B cell (primary cell): ENCODE measurements around the gene NCS1. TPM values are rescaled to one million over a fixed set of nuclear protein-coding genes. Genes with fewer than 3 reads are reported as not detected.

ENCODE experiments used
- ATAC-seq: fragments of 200-7000 bp; cut with Tn5 transposase; one replicate; pipeline ENCODE4 v1.10.0; 2021; ENCODE audit warnings: low read depth, mild to moderate bottlenecking, moderate number of reproducible peaks, moderate library complexity
- CTCF ChIA-PET: fragments of 350-600 bp; sonication (Branson Sonifier 250); formaldehyde crosslinking; loops from one replicate; lab custom pipeline; 2021; ENCODE audit warnings: antibody characterized with exemption, inconsistent platforms; lab: Charles Lee
- POLR2A ChIA-PET: fragments of 350-600 bp; sonication (Branson Sonifier 250); formaldehyde crosslinking; loops from one replicate; lab custom pipeline; 2021; ENCODE audit warnings: antibody characterized with exemption; lab: Charles Lee
- DNase-seq: peaks from one replicate; pipeline ENCODE4 v3.0.0; 2013
- H2AFZ ChIP-seq: 2 replicates; pipeline ENCODE4 v1.6.1; 2012; ENCODE audit warnings: mild to moderate bottlenecking, low read depth, low read length; ENCODE audit not compliant: insufficient read depth, poor library complexity, severe bottlenecking
- H3K27ac ChIP-seq, 2 donors: 1 replicate in 1 of 2; 2 replicates in 1 of 2; pipeline ENCODE4 v1.5.1; 2012 to 2013; ENCODE audit warnings: low read length in 2 of 2, mild to moderate bottlenecking in 2 of 2, moderate library complexity in 1 of 2
- H3K27me3 ChIP-seq, 4 experiments: fragments of 200-600 bp in 1 of 4; sonication (generic) in 1 of 4; replicated peaks in 1 of 4; 1 replicate in 2 of 4; 2 replicates in 2 of 4; pipeline versions ENCODE4 v1.6.1 to v1.7.0; 2013 to 2016; ENCODE audit warnings: low read length in 3 of 4, mild to moderate bottlenecking in 2 of 4, mixed read lengths in 1 of 4, moderate library complexity in 1 of 4; ENCODE audit not compliant: insufficient read depth in 4 of 4, control insufficient read depth in 3 of 4; ENCODE audit errors: control extremely low read depth in 1 of 4
- H3K36me3 ChIP-seq, 2 experiments: replicated peaks in 1 of 2; 1 replicate in 1 of 2; 2 replicates in 1 of 2; pipeline versions ENCODE4 v1.6.1 to v1.7.1; 2013; ENCODE audit warnings: low read length in 1 of 2; ENCODE audit not compliant: insufficient read depth in 2 of 2, control insufficient read depth in 1 of 2; ENCODE audit errors: control extremely low read depth in 1 of 2, extremely low read depth in 1 of 2
- H3K4me1 ChIP-seq, 2 donors: fragments of 200-600 bp in 1 of 2; sonication (generic) in 1 of 2; 1 replicate in 1 of 2; 2 replicates in 1 of 2; pipeline versions ENCODE4 v1.5.1 to v1.6.1; 2013 to 2017; ENCODE audit warnings: low read length in 2 of 2; ENCODE audit not compliant: control insufficient read depth in 2 of 2, insufficient read depth in 2 of 2
- H3K4me2 ChIP-seq: replicated peaks from 2 replicates; pipeline ENCODE3; 2012; ENCODE audit warnings: mild to moderate bottlenecking, low read depth, low read length; ENCODE audit not compliant: poor library complexity, severe bottlenecking
- H3K4me3 ChIP-seq, 5 experiments: fragments of 200-600 bp in 1 of 5; sonication (generic) in 1 of 5; 1 replicate in 3 of 5; 2 replicates in 2 of 5; pipeline versions ENCODE4 v1.5.1 to v1.7.0; 2011 to 2016; ENCODE audit warnings: low read length in 4 of 5, mild to moderate bottlenecking in 4 of 5, low read depth in 2 of 5, control low read depth in 1 of 5, moderate library complexity in 1 of 5; ENCODE audit not compliant: insufficient read depth in 1 of 5; ENCODE audit errors: control extremely low read depth in 1 of 5, extremely low read depth in 1 of 5
- H3K79me2 ChIP-seq: fragments of 200-600 bp; sonication (generic); one replicate; pipeline ENCODE4 v1.6.0; 2016; ENCODE audit warnings: low read length; ENCODE audit not compliant: control insufficient read depth, insufficient read depth
- H3K9ac ChIP-seq: fragments of 200-600 bp; sonication (generic); 2 replicates; pipeline ENCODE4 v1.6.1; 2017; ENCODE audit warnings: mild to moderate bottlenecking, low read length, moderate library complexity
- H3K9me3 ChIP-seq, 3 donors: one replicate each; pipeline versions ENCODE4 v1.6.1 to v1.7.1; 2013; ENCODE audit warnings: low read length in 2 of 3; ENCODE audit not compliant: control insufficient read depth in 2 of 3, insufficient read depth in 1 of 3; ENCODE audit errors: control extremely low read depth in 1 of 3
- H4K20me1 ChIP-seq: 2 replicates; pipeline ENCODE4 v1.6.0; 2012; ENCODE audit warnings: mild to moderate bottlenecking, low read length; ENCODE audit not compliant: insufficient read depth, control insufficient read depth, poor library complexity, severe bottlenecking
- H3K27ac Mint-ChIP-seq: one replicate; pipeline ENCODE4 v1.8.0; 2021; ENCODE audit warnings: mixed read lengths
- H3K27me3 Mint-ChIP-seq: one replicate; pipeline ENCODE4 v1.8.0; 2021; ENCODE audit warnings: mixed read lengths
- H3K4me1 Mint-ChIP-seq: one replicate; pipeline ENCODE4 v1.8.0; 2021; ENCODE audit warnings: mixed read lengths
- H3K4me3 Mint-ChIP-seq: one replicate; pipeline ENCODE4 v1.8.0; 2021; ENCODE audit warnings: mixed read lengths
- H3K9me3 Mint-ChIP-seq: one replicate; pipeline ENCODE4 v1.8.0; 2022; ENCODE audit warnings: mixed read lengths; ENCODE audit not compliant: insufficient read depth
- CTCF ChIP-seq: fragments of 200-600 bp; IDR thresholded peaks from one replicate; pipeline ENCODE4 v1.8.0; 2022; ENCODE audit warnings: antibody characterized with exemption, mild to moderate bottlenecking
- EZH2 ChIP-seq: IDR thresholded peaks from 2 replicates; pipeline ENCODE4 v1.6.1; 2012; ENCODE audit warnings: borderline replicate concordance, low read depth, mild to moderate bottlenecking, moderate library complexity, low read length; ENCODE audit not compliant: insufficient read depth, poor library complexity, severe bottlenecking
- WGBS: methylation state at CpG from one replicate; pipeline ENCODE4 v1.1.5; 2013; ENCODE audit warnings: missing lambda C conversion rate; ENCODE audit not compliant: insufficient coverage; 5-methylcytosine and 5-hydroxymethylcytosine counted together
- intact Hi-C: fragments of 100-400 bp; cut with micrococcal nuclease; formaldehyde crosslinking; loops from one replicate; pipeline ENCODE4 v1.10.0; 2022
- polyA plus RNA-seq: library from polyadenylated mRNA; depleted of rRNA; stranded (reverse); fragments of >200 nt; gene quantifications from 2 replicates; pipeline ENCODE4 v1.2.3, GENCODE V29; 2012
- total RNA-seq, 2 donors: library from RNA; stranded (reverse); fragments of 120-200 nt in 1 of 2; gene quantifications; 1 replicate in 1 of 2; 2 replicates in 1 of 2; pipeline versions ENCODE4 v1.2.3 to v1.2.4, GENCODE V29; 2013 to 2022

NCS1 gene
- total and polyA plus RNA-seq, 2 donors (not counting 1 experiment from before 2014, with no cell fraction given), result 0.39 TPM; not detected in 1

- Histone ChIP-seq H3K9ac (no peak overlapping the region), H2AFZ (no peak overlapping the region), H3K4me1 (peaks cover 2 to 5% of the 10 kb centered on the region in 2 donors), H3K36me3 (peaks cover 0 to 12% of the 10 kb centered on the region in 2 experiments), H3K27me3 (no peaks in the 10 kb centered on the region), H3K79me2 (no peaks in the 10 kb centered on the region), H3K4me2 (no peak overlapping the region), H3K4me3 (no peak overlapping the region), H3K27ac (no peak overlapping the region), H4K20me1 (no peaks in the 10 kb centered on the region), H3K9me3 (no peaks in the 10 kb centered on the region)
- TF ChIP-seq EZH2, result no peak
- TF ChIP-seq CTCF, result no peak
- CTCF ChIA-PET, result no interaction called here
- Mint-ChIP-seq H3K27me3 (no peaks in the 10 kb centered on the region), H3K27ac (no peak overlapping the region), H3K4me3 (no peak overlapping the region), H3K4me1 (peaks cover 9% of the 10 kb centered on the region), H3K9me3 (no peaks in the 10 kb centered on the region)
- POLR2A ChIA-PET, result no interaction called here
- no peak for ATAC-seq
- intact Hi-C loops, result no loop called here
- WGBS, result over 99% methylated on average over 15 of the region's 15 CpGs
- no peak for DNase-seq
Observed at GRCh38 chr9:130137081-130137640, 35.0 kb upstream of the NCS1 start.

- DNase-seq (no peak), ATAC-seq (no peak)
- H3K4me1 Mint-ChIP-seq, result peaks cover 9% of the 10 kb centered on the region
- no peak overlapping the region for H3K4me3 Mint-ChIP-seq
- POLR2A ChIA-PET, result interaction anchor here (0.5 kb wide), 1 partner anchor 139 kb away, joined by 7 read pairs; no protein-coding TSS in a partner anchor
- Histone ChIP-seq H3K4me2 (no peak overlapping the region), H3K9me3 (no peaks in the 10 kb centered on the region), H3K4me1 (peaks cover 2 to 5% of the 10 kb centered on the region in 2 donors), H3K27ac (no peak overlapping the region), H3K27me3 (no peaks in the 10 kb centered on the region), H3K36me3 (peaks cover 0 to 12% of the 10 kb centered on the region in 2 experiments), H3K79me2 (no peaks in the 10 kb centered on the region), H4K20me1 (no peaks in the 10 kb centered on the region), H2AFZ (no peak overlapping the region), H3K4me3 (no peak overlapping the region), H3K9ac (no peak overlapping the region)
- no peak for TF ChIP-seq EZH2
- no peak for TF ChIP-seq CTCF
- no peaks in the 10 kb centered on the region for H3K9me3 Mint-ChIP-seq
- H3K27ac Mint-ChIP-seq, result no peak overlapping the region
- intact Hi-C loops, result no loop called here
- 92% methylated on average over 10 of the region's 11 CpGs for WGBS
- CTCF ChIA-PET, result no interaction called here
- no peaks in the 10 kb centered on the region for H3K27me3 Mint-ChIP-seq
Observed at GRCh38 chr9:130137641-130138081, 34.5 kb upstream of the NCS1 start.
